IPS-18c (cell line): ENCODE measurements around the gene HNRNPC.
A peak's percentile ranks its signal among the peaks of the same experiment; 100 is the strongest.
"Not testable (repeated sequence)": the region's sequence is repeated elsewhere in the genome, so short reads cannot be mapped to it uniquely, and the experiment has no call there.

Source experiments
- H3K4me3 ChIP-seq: 2 replicates; pipeline ENCODE4 v1.7.0; 2013; ENCODE audit warnings: low read depth, mild to moderate bottlenecking, low read length, moderate library complexity; ENCODE audit not compliant: insufficient read depth
- H3K9me3 ChIP-seq: one replicate; pipeline ENCODE4 v1.6.1; 2013; ENCODE audit warnings: mild to moderate bottlenecking, low read length, moderate library complexity; ENCODE audit not compliant: control insufficient read depth, insufficient read depth

The HNRNPC gene

GRCh38 chr14:21269252-21270046, at the start of gene HNRNPC:
Gene HNRNPC, minus strand, starts transcription at chr14:21269442. Its CDS starts 35,249 bp downstream, at chr14:21234193.
- Histone ChIP-seq H3K4me3 (peak within 1 kb of the TSS; percentile 88), H3K9me3 (no peaks in the 10 kb centered on the region)

GRCh38 chr14:21317398-21317797, 48.2 kb upstream of the HNRNPC start:
- Histone ChIP-seq H3K4me3 (no peak overlapping the region), H3K9me3 (no peaks in the 10 kb centered on the region)

- no peak overlapping the region for H3K4me3 ChIP-seq
- H3K9me3 ChIP-seq = no peaks in the 10 kb centered on the region
Measured at GRCh38 chr14:21313512-21313911, 44.3 kb upstream of the HNRNPC start.

GRCh38 chr14:21311614-21312013, 42.4 kb upstream of the HNRNPC start:
- H3K9me3 ChIP-seq = no peaks in the 10 kb centered on the region

GRCh38 chr14:21309956-21310355, 40.7 kb upstream of the HNRNPC start:
- Histone ChIP-seq H3K9me3 (no peaks in the 10 kb centered on the region), H3K4me3 (no peak overlapping the region)

More at GRCh38 chr14:21311614-21312013, 42.4 kb upstream of the HNRNPC start:
- H3K4me3 ChIP-seq = no peak overlapping the region

DNA sequence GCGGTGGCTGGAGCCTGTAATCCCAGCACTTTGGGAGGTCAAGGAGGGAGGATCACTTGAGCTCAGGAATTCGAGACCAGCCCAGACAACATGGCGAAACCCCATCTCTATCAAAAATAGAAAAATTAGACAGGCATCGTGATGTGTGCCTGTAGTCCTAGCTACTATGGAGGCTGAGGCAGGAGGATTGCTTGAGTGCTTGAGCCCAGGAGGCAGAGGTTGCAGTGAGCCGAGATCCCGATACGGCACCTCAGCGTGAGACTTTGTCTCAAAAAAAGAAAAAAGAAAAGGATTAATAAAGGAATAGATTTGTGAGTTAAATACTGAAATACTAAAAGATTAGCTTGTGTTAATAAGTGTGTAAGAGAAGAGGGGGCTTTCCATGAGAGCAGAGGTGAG, 40.0 kb upstream of the HNRNPC start:
- no peak overlapping the region for H3K4me3 ChIP-seq

DNA sequence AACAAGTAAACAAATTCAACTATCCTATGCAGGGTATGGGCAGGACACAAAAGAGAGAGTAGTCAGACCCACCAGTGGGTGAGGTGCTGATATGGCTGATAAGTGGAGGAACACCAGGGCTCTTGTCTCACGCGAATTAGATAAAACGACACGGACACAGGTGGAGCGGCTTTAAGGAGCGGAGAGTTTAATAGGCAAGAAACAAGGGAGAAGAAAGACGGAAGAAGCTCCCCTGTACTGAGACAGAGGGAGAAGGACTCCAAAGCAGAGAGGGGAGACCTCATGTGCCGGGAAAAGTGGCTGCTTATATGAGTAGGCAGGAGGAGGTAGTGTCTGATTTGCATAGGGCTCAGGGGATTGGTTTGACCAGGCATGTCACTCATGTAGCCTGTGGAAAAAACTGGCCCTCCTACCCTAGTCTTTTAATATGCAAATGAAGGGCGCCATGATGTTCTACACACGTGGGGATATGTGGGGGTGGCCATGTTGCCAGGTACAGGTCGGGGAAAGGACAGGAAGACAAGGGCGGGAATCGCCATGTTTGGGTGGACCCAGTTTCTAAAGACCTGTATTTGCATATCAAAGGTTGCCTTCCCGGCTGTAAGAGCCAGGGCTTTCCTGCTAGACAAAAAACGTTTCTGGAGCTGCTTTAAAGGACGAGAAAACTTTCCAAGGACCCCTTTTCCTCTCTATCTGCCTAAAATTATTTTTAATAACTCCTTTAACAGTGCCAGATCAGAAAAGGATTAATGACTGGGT, 39.4 kb upstream of the HNRNPC start:
- no peaks in the 10 kb centered on the region for H3K9me3 ChIP-seq
- H3K4me3 ChIP-seq = peak overlapping the region; percentile 50

More for the DNA sequence above, 40.0 kb upstream of the HNRNPC start:
- H3K9me3 ChIP-seq = no peaks in the 10 kb centered on the region

GRCh38 chr14:21308132-21308478, 38.9 kb upstream of the HNRNPC start:
- peak overlapping the region; percentile 50 for H3K4me3 ChIP-seq
- no peaks in the 10 kb centered on the region for H3K9me3 ChIP-seq

- no peaks in the 10 kb centered on the region for H3K9me3 ChIP-seq
- no peak overlapping the region for H3K4me3 ChIP-seq
Measured at GRCh38 chr14:21307637-21308036, 38.4 kb upstream of the HNRNPC start.

- H3K9me3 ChIP-seq, H3K4me3 ChIP-seq: not testable (repeated sequence)
Measured at GRCh38 chr14:21302836-21303140, 33.5 kb upstream of the HNRNPC start.

DNA sequence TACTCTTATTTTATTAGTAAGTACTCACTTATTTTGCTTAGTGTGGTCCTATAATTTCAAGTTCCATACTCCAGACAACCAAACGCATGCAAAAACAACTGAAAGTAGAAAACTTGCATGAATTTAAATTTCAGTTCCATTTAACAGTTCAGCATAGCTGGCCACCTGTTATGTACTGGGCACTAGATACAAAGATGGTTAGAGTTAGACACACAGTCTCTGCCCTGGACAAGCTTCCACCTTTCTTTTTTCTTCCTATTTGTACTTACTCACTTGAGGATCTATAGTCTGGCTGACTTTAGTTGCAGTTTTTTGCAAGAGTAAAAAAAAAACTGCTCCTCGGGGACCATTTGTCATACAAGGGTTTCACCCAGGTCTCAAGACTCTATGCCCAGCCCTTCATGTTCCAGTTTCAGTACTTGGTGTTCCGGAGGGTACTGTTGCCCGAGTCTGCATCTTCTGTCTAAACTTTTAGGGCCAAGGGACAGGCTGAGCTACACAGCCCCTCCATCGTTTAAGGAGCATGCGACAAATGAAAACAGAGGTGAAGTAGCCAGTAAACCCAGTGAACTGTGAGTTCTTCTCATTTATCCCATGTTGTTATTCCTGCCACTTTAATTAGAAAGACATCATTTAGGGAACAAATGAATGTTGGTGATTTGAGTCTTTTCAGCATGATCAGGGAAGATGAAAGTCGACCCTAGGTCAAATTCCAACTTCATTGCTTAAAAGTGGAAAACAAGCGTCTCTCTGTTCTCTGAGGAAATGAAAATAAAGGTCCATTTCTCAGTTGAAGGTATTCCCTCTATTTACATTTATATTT, 33.0 kb upstream of the HNRNPC start:
- no peak overlapping the region for H3K4me3 ChIP-seq

DNA sequence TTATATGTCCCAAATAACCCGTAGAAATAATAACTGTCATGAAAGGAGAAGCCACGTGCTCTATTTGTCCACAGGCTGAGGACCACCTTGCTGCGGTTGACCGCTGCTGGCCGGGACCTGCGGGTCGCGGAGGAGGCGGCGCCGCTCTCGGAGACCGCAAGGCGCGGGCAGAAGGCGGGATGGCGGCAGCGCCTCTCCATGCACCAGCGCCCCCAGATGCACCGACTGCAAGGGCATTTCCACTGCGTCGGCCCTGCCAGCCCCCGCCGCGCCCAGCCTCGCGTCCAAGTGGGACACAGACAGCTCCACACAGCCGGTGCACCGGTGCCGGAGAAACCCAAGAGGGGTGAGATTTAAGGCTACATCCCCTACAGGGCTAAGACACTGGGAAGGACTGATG, 31.6 kb upstream of the HNRNPC start:
- no peaks in the 10 kb centered on the region for H3K9me3 ChIP-seq
- H3K4me3 ChIP-seq = peak overlapping the region; percentile 42; the same call in 1 of the 2 replicates

More for the DNA sequence above, 33.0 kb upstream of the HNRNPC start:
- no peaks in the 10 kb centered on the region for H3K9me3 ChIP-seq

GRCh38 chr14:21299562-21300130, 30.4 kb upstream of the HNRNPC start:
- no peak overlapping the region for H3K4me3 ChIP-seq

DNA sequence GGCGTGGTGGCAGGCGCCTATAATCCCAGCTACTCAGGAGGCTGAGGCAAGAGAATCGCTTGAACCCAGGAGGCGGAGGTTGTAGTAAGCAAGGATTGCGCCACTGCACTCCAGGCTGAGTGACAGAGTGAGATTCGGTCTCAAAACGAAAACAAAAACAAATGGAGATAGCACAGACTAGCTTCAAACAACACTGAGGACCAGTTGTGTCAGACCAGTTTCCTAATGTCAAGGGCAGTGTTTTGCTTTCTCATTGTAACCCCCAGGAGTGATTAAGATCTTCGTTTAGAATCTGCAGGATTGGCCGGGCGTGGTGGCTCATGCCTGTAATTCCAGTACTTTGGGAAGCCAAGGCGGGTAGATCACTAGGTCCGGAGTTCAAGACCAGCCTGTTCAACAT, 29.1 kb upstream of the HNRNPC start:
- Histone ChIP-seq H3K9me3 (no peaks in the 10 kb centered on the region), H3K4me3 (no peak overlapping the region)

More at GRCh38 chr14:21299562-21300130, 30.4 kb upstream of the HNRNPC start:
- no peaks in the 10 kb centered on the region for H3K9me3 ChIP-seq

DNA sequence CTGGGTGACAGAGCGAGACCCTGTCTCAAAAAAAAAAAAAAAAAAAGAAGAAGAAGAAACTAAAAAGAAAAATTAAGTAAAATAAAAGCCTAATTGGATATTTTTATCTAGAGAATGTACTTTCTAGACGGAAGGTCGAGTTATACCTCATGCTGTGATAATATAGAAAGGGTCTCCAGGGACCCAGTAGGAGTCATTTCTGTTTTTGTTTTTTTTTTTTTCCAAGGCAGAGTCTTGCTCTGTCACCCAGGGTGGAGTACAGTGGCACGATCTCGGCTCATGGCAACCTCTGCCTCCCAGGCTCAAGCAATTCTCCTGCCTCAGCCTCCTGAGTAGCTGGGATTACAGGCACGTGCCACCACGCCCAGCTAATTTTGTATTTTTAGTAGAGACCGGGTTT, 24.8 kb upstream of the HNRNPC start:
- H3K4me3 ChIP-seq, H3K9me3 ChIP-seq: not testable (repeated sequence)

GRCh38 chr14:21287168-21287567, 17.9 kb upstream of the HNRNPC start:
- H3K9me3 ChIP-seq = no peaks in the 10 kb centered on the region

GRCh38 chr14:21286516-21286915, 17.3 kb upstream of the HNRNPC start:
- not testable (repeated sequence) for H3K9me3 ChIP-seq, H3K4me3 ChIP-seq

More at GRCh38 chr14:21287168-21287567, 17.9 kb upstream of the HNRNPC start:
- H3K4me3 ChIP-seq = no peak overlapping the region
